SK-N-SH treated with all-trans-retinoic acid at 6 μM for 48 hours (cell line): ENCODE measurements around the gene NEK4.

Source experiments
- ATAC-seq: fragments of 200-7000 bp; cut with Tn5 transposase; 3 replicates; pipeline ENCODE4 v1.9.1; 2020; ENCODE audit warnings: mild to moderate bottlenecking, moderate library complexity
- ARNTL ChIP-seq: fragments of 450-650 bp; formaldehyde crosslinking; IDR thresholded peaks from 2 replicates; pipeline ENCODE4 v1.5.0; 2020; ENCODE audit warnings: low read depth, mild to moderate bottlenecking, moderate library complexity, borderline replicate concordance
- BACH2 ChIP-seq: fragments of 250-450 bp; sonication (Bioruptor Pico); IDR thresholded peaks from 2 replicates; pipeline ENCODE4 v1.9.0; 2021; ENCODE audit warnings: mild to moderate bottlenecking, borderline replicate concordance
- CSRNP3 ChIP-seq: fragments of 250-450 bp; sonication (Bioruptor Pico); IDR thresholded peaks from 2 replicates; pipeline ENCODE4 v1.5.1; 2021; ENCODE audit warnings: mild to moderate bottlenecking, moderate library complexity
- ISL1 ChIP-seq: fragments of 250-450 bp; sonication (Bioruptor Pico); IDR thresholded peaks from 2 replicates; pipeline ENCODE4 v2.1.2; 2022; ENCODE audit warnings: mild to moderate bottlenecking, moderate library complexity
- OSR1 ChIP-seq: fragments of 250-450 bp; sonication (Bioruptor Pico); IDR thresholded peaks from 2 replicates; pipeline ENCODE4 v1.8.0; 2022; ENCODE audit warnings: moderate library complexity, mild to moderate bottlenecking, inconsistent platforms
- RARB ChIP-seq: fragments of 250-450 bp; sonication (Bioruptor Pico); IDR thresholded peaks from 2 replicates; pipeline ENCODE4 v1.8.0; 2021; ENCODE audit warnings: mild to moderate bottlenecking, moderate library complexity
- TCF4 ChIP-seq: fragments of 250-450 bp; sonication (Bioruptor Pico); IDR thresholded peaks from 2 replicates; pipeline ENCODE4 v1.8.0; 2021; ENCODE audit warnings: mild to moderate bottlenecking, moderate library complexity, borderline replicate concordance
- TSHZ2 ChIP-seq: fragments of 250-450 bp; sonication (Bioruptor Pico); IDR thresholded peaks from 2 replicates; pipeline ENCODE4 v1.5.0; 2020; ENCODE audit warnings: mild to moderate bottlenecking, moderate library complexity
- ZFP3 ChIP-seq: fragments of 250-450 bp; sonication (Bioruptor Pico); IDR thresholded peaks from 2 replicates; pipeline ENCODE4 v1.5.0; 2020; ENCODE audit warnings: mild to moderate bottlenecking, moderate library complexity
- ZFP30 ChIP-seq: fragments of 450-650 bp; formaldehyde crosslinking; IDR thresholded peaks from 2 replicates; pipeline ENCODE4 v1.5.0; 2022; ENCODE audit warnings: mild to moderate bottlenecking, moderate library complexity
- ZNF565 ChIP-seq: fragments of 450-650 bp; formaldehyde crosslinking; conservative IDR thresholded peaks from 2 replicates; pipeline ENCODE4 v1.5.0; 2020; ENCODE audit warnings: low read depth, mild to moderate bottlenecking, moderate library complexity
- ZNF70 ChIP-seq: fragments of 450-650 bp; formaldehyde crosslinking; IDR thresholded peaks from 2 replicates; pipeline ENCODE4 v1.5.0; 2020; ENCODE audit warnings: mild to moderate bottlenecking, moderate library complexity
- TF ChIP-seq, protein P1 (sequence below): fragments of 250-450 bp; sonication (Bioruptor Pico); IDR thresholded peaks from 2 replicates; pipeline ENCODE4 v1.8.0; 2021; ENCODE audit warnings: low read depth, mild to moderate bottlenecking, moderate library complexity, borderline replicate concordance

NEK4 gene

DNA sequence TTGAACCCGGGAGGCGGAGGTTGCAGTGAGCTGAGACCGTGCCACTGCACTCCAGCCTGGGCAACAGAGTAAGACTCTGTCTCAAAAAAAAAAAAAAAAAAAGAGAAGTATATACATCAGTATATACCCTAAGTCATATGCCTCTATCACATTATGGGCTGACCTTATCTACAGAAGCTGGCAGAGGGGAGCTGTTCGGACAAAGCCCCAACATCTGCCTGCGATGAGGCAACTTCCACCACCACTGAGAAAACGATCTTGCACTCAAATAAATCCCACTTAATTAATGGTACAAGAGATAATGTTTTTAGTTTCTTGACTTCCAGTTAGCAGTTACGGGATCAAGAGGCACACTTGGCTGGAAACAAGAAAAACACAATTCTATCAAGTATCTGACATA is 67.4 kb downstream of the NEK4 start (continued):
- TF ChIP-seq ISL1 (CRISPR knock-in tag) (no peak), TCF4 (CRISPR knock-in tag) (no peak)

- no peak; the same call in 2 of the 3 replicates for ATAC-seq
These were observed 73.1 kb downstream of the NEK4 start for GRCh38 chr3:52697632-52697965.

DNA sequence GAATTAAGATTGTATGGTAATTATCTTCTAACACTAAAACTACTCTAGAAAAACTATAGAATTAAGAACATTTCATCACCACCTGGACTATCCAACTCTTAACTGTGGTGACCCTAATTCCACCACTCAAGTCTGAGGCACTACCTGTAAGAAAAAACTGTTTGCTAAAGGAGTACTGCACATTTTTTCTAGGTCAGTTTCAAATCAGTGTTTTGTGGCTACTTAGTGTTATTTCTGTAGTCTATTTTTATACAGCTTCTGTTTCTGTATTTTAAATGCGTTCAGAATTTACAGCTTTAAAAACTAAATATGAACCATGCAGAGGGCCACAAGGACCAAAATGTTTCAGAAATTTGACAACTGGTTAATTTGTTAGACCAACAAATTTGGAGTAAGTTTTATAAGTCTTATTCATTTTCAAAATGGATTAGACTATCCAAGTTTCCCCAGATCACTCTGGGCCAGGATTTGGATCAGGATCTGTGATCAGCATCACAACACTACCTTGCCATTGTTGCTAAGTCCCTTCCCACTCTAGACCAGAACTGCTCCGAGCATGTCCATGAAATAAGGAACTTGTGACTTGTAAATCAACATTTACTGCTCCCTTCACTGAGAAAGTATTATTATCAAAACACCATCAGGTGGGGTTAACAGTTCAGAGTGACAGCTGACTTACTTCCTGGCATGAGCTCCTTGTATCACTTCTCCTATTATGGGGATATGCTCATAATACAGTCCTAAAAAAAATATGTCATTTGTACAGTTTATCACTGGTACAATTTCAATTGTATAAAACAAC is 73.7 kb downstream of the NEK4 start:
- no peak; the same call in 2 of the 3 replicates for ATAC-seq
- TF ChIP-seq OSR1 (CRISPR knock-in tag) (no peak), CSRNP3 (CRISPR knock-in tag) (no peak)

More at GRCh38 chr3:52697632-52697965, 73.1 kb downstream of the NEK4 start:
- TF ChIP-seq TSHZ2 (CRISPR knock-in tag) (no peak), ZFP30 (CRISPR knock-in tag) (0 out of 2 replicates have a peak, but pooled peaks have one; percentile 39)

GRCh38 chr3:52695798-52696671 is 74.7 kb downstream of the NEK4 start:
- TF ChIP-seq ZFP3 (CRISPR knock-in tag) (no peak), ISL1 (CRISPR knock-in tag) (no peak), TCF4 (CRISPR knock-in tag) (no peak), ZNF70 (CRISPR knock-in tag) (no peak), CSRNP3 (CRISPR knock-in tag) (no peak), BACH2 (no peak), ZFP30 (CRISPR knock-in tag) (no peak), ARNTL (CRISPR knock-in tag) (no peak), OSR1 (CRISPR knock-in tag) (no peak), ZNF565 (CRISPR knock-in tag) (no peak), RARB (CRISPR knock-in tag) (no peak), TSHZ2 (CRISPR knock-in tag) (no peak)
- TF ChIP-seq, protein P1, sequence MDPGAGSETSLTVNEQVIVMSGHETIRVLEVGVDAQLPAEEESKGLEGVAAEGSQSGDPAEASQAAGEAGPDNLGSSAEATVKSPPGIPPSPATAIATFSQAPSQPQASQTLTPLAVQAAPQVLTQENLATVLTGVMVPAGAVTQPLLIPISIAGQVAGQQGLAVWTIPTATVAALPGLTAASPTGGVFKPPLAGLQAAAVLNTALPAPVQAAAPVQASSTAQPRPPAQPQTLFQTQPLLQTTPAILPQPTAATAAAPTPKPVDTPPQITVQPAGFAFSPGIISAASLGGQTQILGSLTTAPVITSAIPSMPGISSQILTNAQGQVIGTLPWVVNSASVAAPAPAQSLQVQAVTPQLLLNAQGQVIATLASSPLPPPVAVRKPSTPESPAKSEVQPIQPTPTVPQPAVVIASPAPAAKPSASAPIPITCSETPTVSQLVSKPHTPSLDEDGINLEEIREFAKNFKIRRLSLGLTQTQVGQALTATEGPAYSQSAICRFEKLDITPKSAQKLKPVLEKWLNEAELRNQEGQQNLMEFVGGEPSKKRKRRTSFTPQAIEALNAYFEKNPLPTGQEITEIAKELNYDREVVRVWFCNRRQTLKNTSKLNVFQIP (CRISPR knock-in tag) = no peak
- ATAC-seq = no peak
